Stimulated activated CD4-positive, alpha-beta T cell treated with anti-CD3 and anti-CD28 coated beads, TNF-alpha, amount 100 ng/mL, for 4 hours (primary cell): ENCODE data around the gene DCUN1D3.
"Not testable (repeated sequence)": the region's sequence is repeated elsewhere in the genome, so short reads cannot be mapped to it uniquely, and the experiment has no call there.

Experiments
- DNase-seq, 3 experiments: peaks; one replicate each; pipeline ENCODE4 v3.0.0-alpha.2; 2020; ENCODE audit warnings: low read depth in 3 of 3

The DCUN1D3 gene

DNA sequence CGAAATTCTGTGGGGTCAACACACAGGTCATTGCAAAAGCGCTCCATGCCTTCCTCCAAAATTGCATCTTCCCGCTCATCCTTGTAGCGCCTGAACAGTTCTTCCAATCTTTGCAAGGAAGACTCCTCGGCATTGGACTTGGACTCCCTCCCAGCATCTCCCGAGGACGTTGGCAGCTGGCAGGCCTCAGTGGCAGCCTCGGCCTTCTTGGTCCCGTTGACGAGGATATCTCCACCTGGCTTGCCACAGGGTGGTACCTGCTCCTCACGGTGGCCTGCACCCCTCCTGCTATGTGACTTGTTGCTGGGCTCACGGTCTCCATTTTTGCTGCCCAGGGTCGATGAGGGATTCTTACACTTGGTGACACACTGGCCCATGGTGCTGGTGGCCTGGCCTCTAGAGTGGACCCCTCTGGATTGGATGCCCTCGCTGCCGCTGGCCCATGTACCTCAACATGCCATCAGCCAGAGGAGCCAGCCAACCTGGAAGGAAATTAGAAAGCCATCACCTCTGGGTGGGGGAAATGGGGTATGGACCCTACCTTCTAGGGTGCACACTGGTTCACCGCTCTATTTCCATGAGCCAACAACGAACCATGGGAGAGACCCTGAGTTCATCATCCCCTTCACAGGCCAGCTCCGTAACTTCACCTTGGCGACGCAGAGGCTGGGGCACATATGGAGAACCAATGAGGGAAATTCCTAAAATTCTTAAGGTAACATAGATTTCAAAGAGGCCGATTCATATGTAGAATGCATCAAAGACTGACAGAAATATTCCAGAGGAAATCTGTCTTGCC is 37.8 kb downstream of the DCUN1D3 start:
- DNase-seq, result no peak

DNA sequence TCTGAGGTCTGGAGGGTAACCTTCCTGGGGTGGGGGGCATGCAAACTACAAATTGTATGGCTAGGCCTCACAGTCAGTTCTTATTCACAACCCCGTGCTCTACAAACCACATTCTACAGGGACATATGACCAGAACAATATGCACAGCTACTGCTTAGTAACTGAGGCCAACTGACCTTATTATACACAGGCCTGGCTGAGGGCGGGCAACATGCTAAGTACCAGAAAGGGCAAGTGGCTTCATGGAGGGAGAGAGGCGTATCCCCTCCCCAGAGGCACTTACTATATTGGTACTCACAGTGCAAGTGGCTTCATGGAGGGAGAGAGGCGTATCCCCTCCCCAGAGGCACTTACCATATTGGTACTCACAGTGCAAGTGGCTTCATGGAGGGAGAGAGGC is 39.2 kb downstream of the DCUN1D3 start:
- not testable (repeated sequence) for DNase-seq

DNA sequence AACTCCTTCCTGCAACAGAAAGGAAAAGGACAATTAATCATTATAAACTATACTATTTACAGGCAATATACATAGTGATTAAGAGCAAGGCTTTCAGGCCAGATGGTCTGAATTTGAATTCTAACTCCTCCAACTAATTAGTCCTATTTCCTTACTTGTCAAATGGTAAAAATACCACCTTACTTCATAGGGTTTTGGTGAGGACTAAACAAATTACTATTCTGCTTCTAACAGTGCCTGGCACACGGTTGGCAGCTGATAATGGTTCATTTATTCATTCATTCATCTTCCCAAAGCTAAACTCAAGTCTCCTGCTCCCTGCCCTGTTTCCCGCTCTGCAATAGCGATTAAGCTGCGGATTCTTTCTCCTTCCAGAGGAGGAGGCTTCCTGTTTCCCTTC is 39.8 kb downstream of the DCUN1D3 start:
- DNase-seq, result no peak

DNA sequence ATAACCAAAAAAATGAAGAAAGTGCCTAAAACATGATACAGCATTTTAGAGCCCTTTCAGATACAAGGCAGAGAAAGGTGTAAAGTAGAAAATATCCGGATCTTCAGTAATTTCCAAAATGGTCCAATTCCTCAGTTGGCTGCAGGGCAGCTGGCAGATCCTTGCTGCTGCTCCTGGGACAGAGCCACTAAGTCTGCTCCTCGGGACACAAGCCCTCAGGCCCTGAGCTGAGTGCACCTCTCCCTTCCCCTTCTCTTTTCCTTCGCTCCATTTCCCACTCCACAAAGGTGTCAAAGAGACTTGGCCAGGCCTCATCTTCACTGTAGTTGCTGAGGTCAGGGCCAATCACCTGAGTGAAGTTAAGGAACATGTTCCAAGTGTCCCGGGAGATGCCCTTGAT is 40.5 kb downstream of the DCUN1D3 start:
- DNase-seq, result no peak

DNA sequence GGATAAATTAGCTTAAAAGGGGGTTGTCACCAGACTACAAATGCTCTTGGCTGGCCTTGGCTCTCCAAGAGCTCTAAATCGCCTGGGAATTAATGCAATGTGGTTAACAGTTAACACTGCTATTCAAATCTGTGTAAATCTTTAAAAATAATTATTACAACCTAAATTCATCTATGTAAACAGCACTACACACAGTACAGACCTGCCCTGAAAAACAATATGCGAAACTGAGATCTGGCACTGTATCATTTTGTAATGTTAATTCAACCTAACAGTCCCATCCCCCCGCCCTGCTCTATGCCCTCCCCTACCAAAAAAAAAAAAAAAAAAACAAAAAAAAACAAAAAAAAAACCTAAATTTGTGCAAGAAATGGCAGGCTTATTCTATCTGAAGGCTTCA is 40.9 kb downstream of the DCUN1D3 start:
- DNase-seq, result no peak

DNA sequence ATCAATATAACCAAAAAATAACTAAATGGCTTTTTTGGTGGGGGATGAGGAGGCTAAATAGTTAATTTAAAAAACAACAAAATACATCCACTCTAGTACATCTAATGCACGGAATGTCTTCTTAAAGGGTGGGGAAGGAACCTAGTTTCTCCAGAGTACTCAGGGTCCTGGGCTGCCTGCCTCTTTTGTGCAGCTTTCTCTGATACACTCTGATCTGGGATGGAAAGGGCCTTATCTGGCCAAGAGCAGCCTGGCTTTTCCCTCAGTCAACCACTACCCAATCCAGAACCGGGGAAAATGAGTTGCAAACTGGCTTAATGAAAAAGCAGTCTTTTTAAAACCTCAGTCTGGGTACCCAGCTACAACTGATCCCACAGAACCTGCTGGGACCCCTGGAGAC is 42.9 kb downstream of the DCUN1D3 start:
- no peak for DNase-seq

DNA sequence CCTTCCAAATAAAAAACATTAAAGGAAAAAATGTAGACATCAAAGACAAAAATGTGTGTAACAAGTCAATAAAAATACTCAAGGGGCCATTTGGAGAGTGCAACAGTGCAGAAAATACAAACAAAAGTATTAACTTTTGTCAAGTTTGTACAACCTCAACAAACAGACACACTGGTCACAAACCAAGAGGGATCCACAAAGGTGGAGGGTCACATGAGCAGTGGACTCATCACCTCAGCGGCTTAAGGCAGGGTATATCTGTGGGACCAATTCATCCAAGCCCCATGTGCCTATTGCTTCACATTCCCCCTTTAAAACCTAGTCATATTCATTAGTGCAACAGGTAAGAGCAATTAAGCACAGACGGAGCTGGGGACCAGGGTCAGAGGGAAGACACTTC is 45.2 kb downstream of the DCUN1D3 start:
- DNase-seq, result no peak

DNA sequence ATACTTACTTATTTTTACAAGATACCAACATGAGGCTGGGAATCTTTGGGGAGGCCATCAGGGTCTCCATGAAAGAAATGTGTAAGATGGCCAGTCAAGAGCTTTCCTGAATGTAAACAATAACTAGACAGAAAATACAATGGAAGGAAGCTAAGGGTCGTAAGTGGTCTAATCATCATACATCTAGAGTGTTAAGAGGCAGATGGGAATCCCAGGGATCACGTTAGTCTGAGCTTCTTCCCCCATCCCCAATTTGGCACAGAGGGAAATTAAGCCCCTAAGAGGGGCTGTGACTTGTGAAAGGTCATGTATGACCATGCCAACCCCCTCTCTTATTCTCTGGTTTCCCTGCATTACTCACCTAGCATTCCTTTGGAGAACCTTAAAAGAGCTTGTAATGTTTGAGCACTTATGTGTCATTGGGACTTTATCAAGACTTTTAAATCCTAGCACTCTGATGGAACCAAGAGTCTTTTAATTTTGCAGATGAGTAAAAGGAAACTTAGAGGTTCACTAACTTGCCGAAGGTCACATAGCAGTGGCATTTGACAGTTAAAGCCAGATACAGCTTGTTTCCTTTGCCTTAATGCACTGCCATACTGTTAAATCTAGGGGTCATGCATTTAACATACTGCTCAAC is 46.1 kb downstream of the DCUN1D3 start:
- DNase-seq, result no peak

DNA sequence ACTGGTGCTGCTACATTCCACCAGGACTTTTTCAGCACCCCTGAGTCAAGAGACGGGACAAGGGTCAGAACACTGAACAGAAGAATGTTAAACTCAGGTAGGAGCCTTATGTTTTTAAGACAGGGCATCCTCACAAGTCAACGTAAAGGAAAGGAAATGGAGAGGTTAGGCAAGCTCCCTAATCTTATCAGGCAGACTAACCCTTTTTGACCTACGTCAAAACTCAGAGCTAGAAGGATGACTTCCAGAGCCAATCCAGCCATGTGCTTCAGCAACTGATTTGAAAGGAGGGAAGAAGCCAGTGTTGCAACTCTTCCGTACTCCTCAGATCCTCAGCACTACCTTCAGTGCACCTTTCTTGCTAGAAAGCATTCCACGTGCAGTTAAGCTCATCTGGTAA is 47.0 kb downstream of the DCUN1D3 start:
- DNase-seq, result no peak

DNA sequence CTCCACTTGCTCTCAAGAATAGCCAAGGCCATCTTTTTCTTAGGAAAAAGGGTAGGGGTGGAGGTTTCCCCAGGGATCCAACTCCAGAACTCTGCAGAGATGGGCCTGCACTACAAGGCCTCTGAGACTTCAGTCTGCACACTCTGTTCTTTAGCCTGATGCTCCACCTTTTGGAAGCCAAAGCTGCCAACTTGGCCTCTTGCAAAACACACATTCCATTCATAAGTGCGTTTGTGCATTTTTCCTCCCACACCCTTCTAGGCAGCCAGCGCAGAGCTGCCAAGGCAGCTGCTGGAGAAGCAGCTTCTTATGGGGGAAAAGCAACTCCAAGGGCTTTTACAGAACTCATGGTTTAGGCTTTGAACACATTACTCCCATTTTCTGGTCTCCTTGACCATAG is 48.6 kb downstream of the DCUN1D3 start:
- DNase-seq, result no peak

DNA sequence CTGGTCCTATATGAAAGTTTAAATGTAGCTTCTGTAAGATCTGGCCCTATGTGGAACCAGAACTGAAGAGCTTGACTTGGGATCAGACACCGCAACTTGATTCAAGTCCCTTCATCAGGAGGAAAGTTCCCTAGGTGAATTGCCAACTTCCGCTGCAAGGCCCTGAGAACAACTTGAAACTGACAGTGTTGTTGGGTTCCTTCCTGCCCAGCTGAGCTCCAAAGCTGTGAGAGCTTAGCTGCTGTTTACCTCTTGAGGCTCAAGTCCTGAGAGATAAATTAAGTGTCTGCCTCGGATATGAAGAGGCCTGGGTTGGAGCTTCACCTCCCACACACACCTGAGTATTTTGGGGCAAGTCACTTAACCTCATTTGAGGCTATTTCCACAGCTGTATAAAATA is 49.2 kb downstream of the DCUN1D3 start:
- DNase-seq, result no peak

DNA sequence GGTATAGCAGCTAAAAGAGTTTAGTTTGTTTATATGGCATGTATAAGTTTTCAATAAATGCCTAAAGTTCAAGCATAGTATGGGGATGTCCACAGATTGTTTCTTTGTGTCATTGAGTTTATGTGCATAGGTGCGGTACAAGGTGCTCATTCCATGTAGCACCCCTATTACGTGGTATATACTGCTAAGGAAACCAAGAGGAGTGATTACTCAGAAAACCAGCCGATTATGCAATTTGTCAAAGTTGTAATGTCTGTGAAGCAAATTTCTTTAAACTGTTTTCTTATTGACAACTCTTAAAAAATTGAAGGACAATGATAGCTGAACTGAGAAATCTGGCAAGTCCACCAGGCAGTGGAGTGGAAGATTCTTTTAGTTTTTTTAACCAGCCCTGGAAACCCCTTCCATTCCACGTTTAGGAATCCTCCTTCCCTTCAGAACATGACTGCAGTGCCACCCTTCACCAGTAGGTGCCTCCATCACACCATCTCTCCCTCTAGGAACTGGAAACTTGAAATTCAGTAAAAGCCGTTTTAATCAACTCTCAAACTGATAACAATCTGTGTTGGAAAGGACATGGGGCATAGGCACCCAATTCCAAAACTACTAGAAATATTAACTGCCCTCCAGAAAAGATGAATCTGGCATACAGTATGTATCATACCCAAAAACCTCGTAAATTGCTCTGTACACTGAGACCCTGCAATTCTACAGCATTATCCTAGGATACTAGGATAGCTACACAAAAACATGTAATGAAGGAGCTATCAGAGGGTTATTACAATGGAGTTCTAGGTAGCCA is 50.4 kb downstream of the DCUN1D3 start:
- DNase-seq, result peak; percentile 36 to 38 (median 37)

DNA sequence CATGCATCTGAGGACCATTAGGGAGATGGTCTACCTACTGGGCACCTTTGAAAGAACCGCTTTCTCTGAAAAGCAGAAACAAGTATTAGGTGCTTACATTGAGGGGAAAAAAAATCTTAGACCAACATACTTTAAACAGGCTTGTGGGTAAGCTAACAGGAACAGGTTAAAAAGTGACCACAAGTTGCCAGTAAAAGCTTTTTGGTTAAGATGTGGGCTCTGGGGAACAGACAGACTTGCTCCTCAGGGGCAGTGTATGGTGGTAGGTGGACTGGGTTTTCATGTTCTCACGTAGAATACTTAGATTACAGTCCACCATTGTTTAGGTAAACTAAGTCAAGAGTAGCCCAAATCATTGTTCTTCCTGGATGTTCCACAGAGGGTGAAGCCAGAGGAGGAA is 52.6 kb downstream of the DCUN1D3 start:
- DNase-seq, result no peak

DNA sequence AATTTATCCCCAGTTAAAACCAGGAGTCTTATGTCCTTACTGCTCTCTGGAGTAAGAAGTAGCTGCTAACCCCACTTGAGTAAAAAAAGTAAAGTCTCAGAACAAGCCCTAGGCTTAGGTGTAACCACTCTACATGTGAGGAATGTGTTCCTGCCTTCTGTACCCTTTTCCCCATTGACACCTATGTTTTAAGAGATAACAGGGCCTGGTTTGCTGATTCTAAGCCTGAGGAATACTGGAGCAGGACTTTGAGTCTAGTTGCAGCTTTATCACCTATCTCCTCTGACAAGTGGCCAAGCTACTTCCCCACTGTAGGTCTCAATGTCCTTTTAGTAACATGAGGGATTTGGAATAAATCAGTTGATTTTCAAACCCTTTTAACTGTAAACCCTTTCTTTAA is 53.6 kb downstream of the DCUN1D3 start:
- DNase-seq, result no peak

DNA sequence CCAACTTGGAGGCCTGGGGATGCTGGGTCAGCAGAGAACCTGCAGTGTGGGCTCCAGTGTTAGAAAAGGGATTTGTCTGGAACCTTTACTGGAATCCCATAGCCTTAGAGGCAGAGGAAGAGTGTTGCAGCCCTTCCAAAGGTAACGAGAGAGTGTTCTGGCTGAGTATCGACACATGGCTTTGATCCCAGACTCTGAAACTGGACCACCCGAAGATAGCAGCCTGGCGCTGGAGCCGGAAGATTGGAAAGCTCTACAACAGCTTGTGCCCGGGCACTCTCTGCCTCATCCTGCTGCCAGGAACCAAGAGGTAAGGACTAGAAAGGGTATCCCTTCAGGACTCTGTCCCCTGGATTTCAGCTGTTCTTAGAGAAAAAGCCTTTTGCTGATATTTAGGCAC is 54.1 kb downstream of the DCUN1D3 start:
- DNase-seq, result no peak

DNA sequence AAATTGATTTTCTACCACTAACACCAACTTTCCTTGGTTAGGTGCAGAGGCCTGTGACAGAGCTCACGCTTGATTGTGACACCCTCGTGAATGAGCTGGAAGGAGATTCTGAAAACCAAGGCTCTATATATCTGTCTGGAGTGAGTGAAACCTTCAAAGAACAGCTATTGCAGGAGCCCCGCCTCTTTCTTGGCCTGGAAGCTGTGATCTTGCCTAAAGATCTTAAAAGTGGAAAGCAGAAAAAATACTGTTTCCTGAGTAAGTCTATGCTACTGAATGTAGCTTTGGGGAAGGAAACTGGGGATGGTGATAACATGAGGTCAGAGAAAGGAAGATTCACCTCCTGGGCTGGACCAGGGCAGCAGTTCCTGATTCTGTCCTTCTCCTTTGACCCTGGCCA is 55.6 kb downstream of the DCUN1D3 start:
- no peak for DNase-seq

DNA sequence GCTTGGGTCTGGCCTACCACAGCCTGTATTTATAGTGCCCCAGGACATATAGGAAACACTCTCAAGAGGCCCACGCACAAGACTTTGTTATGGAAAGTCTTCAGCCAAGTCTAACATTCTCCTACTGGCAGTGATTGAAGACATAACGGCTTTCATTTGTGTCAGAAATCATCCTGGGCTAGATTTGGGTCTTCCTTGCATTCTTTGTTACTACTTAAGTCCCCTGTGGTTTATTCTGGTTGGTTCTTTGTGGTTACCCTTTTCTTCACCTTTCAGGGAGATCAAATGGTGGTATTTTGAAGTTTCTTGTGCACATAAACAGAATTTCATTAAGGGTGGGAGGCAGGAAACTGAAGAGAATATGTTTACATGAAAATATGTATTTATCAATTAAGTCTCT is 56.1 kb downstream of the DCUN1D3 start:
- no peak for DNase-seq

DNA sequence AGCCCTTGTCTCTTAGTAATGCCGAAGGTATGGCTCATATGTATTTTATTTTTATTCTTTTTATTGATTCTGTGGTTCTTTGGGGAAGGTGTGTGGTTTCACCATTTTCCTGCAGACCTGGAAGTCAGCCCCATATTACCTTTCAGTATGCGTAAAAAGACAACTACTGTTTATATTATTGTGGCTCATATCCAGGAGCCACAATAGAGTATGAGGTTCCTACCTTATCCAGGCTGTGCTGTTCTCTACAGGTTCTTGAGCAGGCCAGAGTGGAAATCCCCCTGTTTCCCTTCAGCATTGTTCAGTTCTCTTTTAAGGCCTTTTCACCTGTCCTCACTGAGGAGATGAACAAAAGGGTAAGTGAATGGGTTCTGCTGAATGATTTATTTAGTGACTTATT is 60.7 kb downstream of the DCUN1D3 start:
- DNase-seq, result no peak

DNA sequence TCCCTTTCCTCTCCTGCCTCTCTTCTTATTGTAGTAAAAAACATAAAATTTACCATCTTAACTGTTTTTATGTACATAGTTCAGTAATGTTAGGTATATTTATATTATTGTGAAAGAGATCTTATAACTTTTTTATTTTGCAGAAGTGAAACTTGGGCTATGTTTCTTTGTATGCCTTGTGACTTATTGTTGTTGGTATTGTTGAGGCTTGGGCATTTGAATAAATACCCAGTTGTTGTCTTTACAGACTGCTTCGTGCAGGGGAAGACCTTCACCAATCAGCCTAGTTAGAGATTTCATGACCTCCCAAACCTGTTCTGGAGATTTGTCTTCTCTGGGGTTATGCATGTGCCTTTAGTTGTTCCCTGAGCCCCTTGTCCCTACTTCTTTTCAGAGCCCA is 61.9 kb downstream of the DCUN1D3 start:
- no peak for DNase-seq

DNA sequence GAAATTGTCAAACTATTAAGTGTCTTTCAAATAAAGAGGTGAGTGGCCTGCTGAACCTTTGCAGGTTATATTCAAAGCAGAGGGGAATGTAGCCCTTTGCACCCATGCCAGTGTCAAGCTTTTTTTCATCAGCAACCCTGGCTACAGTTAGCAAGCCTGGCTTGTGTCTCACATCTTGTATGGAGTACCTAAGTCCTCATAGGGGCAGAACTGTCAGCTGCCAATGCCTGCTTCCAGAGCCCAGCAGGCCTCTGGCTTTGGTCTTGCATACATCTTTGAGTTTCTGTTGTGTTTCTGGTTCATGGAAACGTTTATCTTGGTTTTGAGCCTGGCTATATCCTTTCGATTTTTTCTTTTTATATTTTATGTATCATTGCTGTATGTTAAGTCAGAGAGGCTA is 67.1 kb downstream of the DCUN1D3 start:
- no peak for DNase-seq

DNA sequence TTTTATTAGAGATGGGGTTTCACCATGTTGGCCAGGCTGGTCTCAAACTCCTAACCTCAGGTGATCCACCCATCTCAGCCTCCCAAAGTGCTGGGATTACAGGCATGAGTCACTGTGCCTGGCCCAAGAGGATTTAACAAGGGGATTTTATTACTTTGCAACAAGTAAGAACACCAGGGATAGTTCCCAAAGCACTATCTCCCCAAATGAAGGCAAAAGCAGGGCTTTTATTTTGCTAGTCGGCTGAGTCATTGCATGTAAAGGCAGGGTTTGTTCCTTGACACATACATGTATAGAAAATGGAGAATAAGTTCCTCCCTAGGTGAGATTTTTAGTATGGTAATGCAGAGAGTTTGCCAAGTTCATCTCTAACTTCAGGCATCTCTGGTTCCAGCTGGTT is 69.8 kb downstream of the DCUN1D3 start:
- DNase-seq, result no peak

DNA sequence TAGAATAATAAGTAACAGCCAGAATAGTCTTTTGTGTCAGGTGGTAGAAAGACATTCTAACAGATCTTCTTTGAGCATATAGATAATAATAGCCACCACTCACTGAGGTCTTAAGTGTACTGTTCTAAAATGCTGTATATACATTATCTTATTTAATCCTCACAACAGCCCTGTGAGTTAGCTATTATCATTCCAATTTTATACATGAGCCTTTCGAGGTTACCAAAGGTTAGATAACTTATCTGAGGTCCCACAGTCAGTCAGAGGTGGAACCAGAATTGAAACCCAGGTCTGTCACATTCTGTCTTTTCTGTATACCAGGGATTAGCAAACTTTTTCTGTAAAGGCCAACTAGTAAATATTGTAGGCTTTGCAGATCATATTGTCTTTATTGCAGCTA is 70.6 kb downstream of the DCUN1D3 start:
- DNase-seq, result no peak

DNA sequence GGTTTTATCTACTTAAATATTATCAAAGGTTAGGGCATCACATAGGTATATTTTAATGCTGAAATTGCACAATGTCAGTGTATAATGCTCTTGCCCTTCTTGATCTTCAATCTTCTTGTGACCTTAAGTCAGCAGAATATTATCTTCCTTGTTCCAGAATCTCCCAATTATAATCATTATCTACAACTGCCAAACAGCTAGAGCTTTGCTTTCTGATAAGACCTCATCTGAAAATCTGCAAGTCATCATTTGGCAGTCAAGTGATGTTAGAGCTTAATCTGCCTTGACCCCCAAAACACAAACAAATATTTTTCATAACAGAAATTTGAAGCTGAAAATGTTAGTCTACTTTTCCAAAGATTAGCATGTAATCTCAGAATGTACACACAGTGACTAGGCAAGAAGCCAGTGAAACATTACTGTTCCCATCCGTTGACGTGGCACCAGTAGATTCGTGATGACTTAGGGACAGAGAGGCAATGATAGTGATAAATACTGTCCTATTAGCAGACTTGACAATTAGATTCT is 74.1 kb downstream of the DCUN1D3 start:
- DNase-seq, result no peak
